Natural killer cell (primary cell): ENCODE measurements around the gene TRAPPC5. TPM values are rescaled to one million over a fixed set of nuclear protein-coding genes. Genes with fewer than 3 reads are reported as not detected.

Source experiments
- ATAC-seq, 3 donors: fragments of 150-1000 bp in 2 of 3; fragments of 200-7000 bp in 1 of 3; cut with Tn5 transposase; 1 replicate in 1 of 3; 2 replicates in 2 of 3; pipeline ENCODE4 v1.10.0; 2021; ENCODE audit warnings: mild to moderate bottlenecking in 2 of 3, moderate library complexity in 2 of 3
- DNase-seq, 2 donors: peaks; one replicate each; pipeline versions ENCODE4 v3.0.0 to v3.0.0-alpha.2; 2013 to 2021; ENCODE audit warnings: mixed read lengths in 1 of 2
- H3K27ac ChIP-seq: one replicate; pipeline ENCODE4 v1.5.1; 2013; ENCODE audit warnings: mild to moderate bottlenecking, low read length
- H3K27me3 ChIP-seq: one replicate; pipeline ENCODE4 v1.6.1; 2013; ENCODE audit warnings: low read length; ENCODE audit not compliant: control insufficient read depth, insufficient read depth
- H3K36me3 ChIP-seq: one replicate; pipeline ENCODE4 v1.6.1; 2013; ENCODE audit warnings: low read length; ENCODE audit not compliant: control insufficient read depth, insufficient read depth
- H3K4me1 ChIP-seq: one replicate; pipeline ENCODE4 v1.6.1; 2013; ENCODE audit warnings: low read length; ENCODE audit not compliant: control insufficient read depth, insufficient read depth
- H3K4me3 ChIP-seq: one replicate; pipeline ENCODE4 v1.5.1; 2013; ENCODE audit warnings: low read length
- H3K9me3 ChIP-seq: one replicate; pipeline ENCODE4 v1.6.1; 2013; ENCODE audit warnings: low read length; ENCODE audit not compliant: control insufficient read depth, insufficient read depth
- H3K27ac Mint-ChIP-seq, 2 donors: one replicate each; pipeline ENCODE4 v1.8.0; 2022; ENCODE audit warnings: mild to moderate bottlenecking in 2 of 2, mixed read lengths in 2 of 2, moderate library complexity in 1 of 2
- H3K27me3 Mint-ChIP-seq, 2 donors: one replicate each; pipeline ENCODE4 v1.8.0; 2022; ENCODE audit warnings: low read depth in 2 of 2, mixed read lengths in 2 of 2
- H3K36me3 Mint-ChIP-seq: one replicate; pipeline ENCODE4 v1.8.0; 2022; ENCODE audit warnings: mixed read lengths
- H3K4me1 Mint-ChIP-seq, 2 donors: one replicate each; pipeline ENCODE4 v1.8.0; 2022; ENCODE audit warnings: mixed read lengths in 2 of 2
- H3K4me3 Mint-ChIP-seq: one replicate; pipeline ENCODE4 v1.8.0; 2022; ENCODE audit warnings: mild to moderate bottlenecking, moderate library complexity, mixed read lengths
- H3K9me3 Mint-ChIP-seq, 2 donors: one replicate each; pipeline ENCODE4 v1.8.0; 2022; ENCODE audit warnings: mixed read lengths in 2 of 2
- CTCF ChIP-seq: fragments of 200-600 bp; IDR thresholded peaks from one replicate; pipeline ENCODE4 v1.8.0; 2022; ENCODE audit warnings: antibody characterized with exemption
- WGBS: methylation state at CpG from one replicate; pipeline ENCODE4 v1.1.7; 2013; ENCODE audit warnings: missing lambda C conversion rate; ENCODE audit not compliant: insufficient coverage; 5-methylcytosine and 5-hydroxymethylcytosine counted together
- intact Hi-C: fragments of 100-400 bp; cut with micrococcal nuclease; formaldehyde crosslinking; loops from one replicate; pipeline ENCODE4 v1.14.2; 2022
- total RNA-seq, 4 donors: library from RNA; stranded (reverse); fragments of 120-200 nt in 1 of 4; gene quantifications; one replicate each; pipeline versions ENCODE4 v1.2.3 to v1.2.4, GENCODE V29; 2013 to 2022

Gene TRAPPC5
- total RNA-seq, 3 donors from 2014 or later (not counting 1 experiment from before 2014, with no cell fraction given) = 53.8 to 58.8 (median 54.2) TPM

- ATAC-seq (no peak), DNase-seq (no peak)
- H3K27me3 ChIP-seq = no peaks in the 10 kb centered on the region
- peak overlapping the region; percentile 79 for H3K27ac ChIP-seq
- H3K27ac Mint-ChIP-seq = peak overlapping the region in 1 of 2 donors; percentile 13
- WGBS = 80% methylated on average over 8 of the region's 8 CpGs
- no peak overlapping the region for H3K4me3 ChIP-seq
- no peaks in the 10 kb centered on the region for H3K9me3 ChIP-seq
- no peaks in the 10 kb centered on the region for H3K9me3 Mint-ChIP-seq
- peaks cover 16 to 18% of the 10 kb centered on the region in 2 donors for H3K4me1 Mint-ChIP-seq
- H3K4me1 ChIP-seq = peaks cover 58% of the 10 kb centered on the region
- H3K4me3 Mint-ChIP-seq = no peak overlapping the region
- no peak for TF ChIP-seq CTCF
- no peaks in the 10 kb centered on the region for H3K36me3 Mint-ChIP-seq
- intact Hi-C loops = no loop called here
- no peaks in the 10 kb centered on the region for H3K36me3 ChIP-seq
- H3K27me3 Mint-ChIP-seq = peaks cover 0 to 5% of the 10 kb centered on the region in 2 donors
Measured at GRCh38 chr19:7706955-7707456, 26.4 kb downstream of the TRAPPC5 start.

- WGBS = 87% methylated on average over 8 of the region's 10 CpGs
- Mint-ChIP-seq H3K4me3 (no peak overlapping the region), H3K9me3 (no peaks in the 10 kb centered on the region), H3K4me1 (peaks cover 16 to 18% of the 10 kb centered on the region in 2 donors), H3K27me3 (peaks cover 0 to 3% of the 10 kb centered on the region in 2 donors), H3K36me3 (no peaks in the 10 kb centered on the region), H3K27ac (no peak overlapping the region)
- no peak for DNase-seq
- Histone ChIP-seq H3K4me1 (peaks cover 32% of the 10 kb centered on the region), H3K36me3 (no peaks in the 10 kb centered on the region), H3K4me3 (no peak overlapping the region), H3K27ac (no peak overlapping the region), H3K9me3 (no peaks in the 10 kb centered on the region), H3K27me3 (no peaks in the 10 kb centered on the region)
- ATAC-seq = no peak
- TF ChIP-seq CTCF = no peak
- intact Hi-C loops = no loop called here
Measured at GRCh38 chr19:7709932-7710460, 29.4 kb downstream of the TRAPPC5 start.

GRCh38 chr19:7710616-7711015, 30.0 kb downstream of the TRAPPC5 start:
- peaks cover 0 to 3% of the 10 kb centered on the region in 2 donors for H3K27me3 Mint-ChIP-seq
- H3K4me3 Mint-ChIP-seq = no peak overlapping the region
- H3K36me3 Mint-ChIP-seq = no peaks in the 10 kb centered on the region
- peaks cover 26% of the 10 kb centered on the region for H3K4me1 ChIP-seq
- 78% methylated on average over 5 of the region's 5 CpGs for WGBS
- no peak overlapping the region for H3K4me3 ChIP-seq
- no peaks in the 10 kb centered on the region for H3K9me3 Mint-ChIP-seq
- no peak overlapping the region for H3K27ac ChIP-seq
- H3K9me3 ChIP-seq = no peaks in the 10 kb centered on the region
- TF ChIP-seq CTCF = no peak
- intact Hi-C loops = no loop called here
- ATAC-seq (no peak), DNase-seq (no peak)
- H3K27ac Mint-ChIP-seq = no peak overlapping the region
- H3K4me1 Mint-ChIP-seq = peaks cover 14% of the 10 kb centered on the region in 2 donors
- H3K36me3 ChIP-seq = no peaks in the 10 kb centered on the region
- no peaks in the 10 kb centered on the region for H3K27me3 ChIP-seq

- H3K4me1 ChIP-seq = peaks cover 10% of the 10 kb centered on the region
- H3K27me3 Mint-ChIP-seq = peaks cover 0 to 5% of the 10 kb centered on the region in 2 donors
- no peak for TF ChIP-seq CTCF
- intact Hi-C loops = no loop called here
- H3K27ac ChIP-seq = no peak overlapping the region
- 100% methylated on average over 1 of the region's 1 CpG for WGBS
- H3K36me3 Mint-ChIP-seq = no peaks in the 10 kb centered on the region
- no peaks in the 10 kb centered on the region for H3K4me1 Mint-ChIP-seq
- no peak overlapping the region for H3K27ac Mint-ChIP-seq
- H3K4me3 Mint-ChIP-seq = no peak overlapping the region
- no peak for DNase-seq
- peaks cover 4% of the 10 kb centered on the region for H3K9me3 ChIP-seq
- H3K36me3 ChIP-seq = no peaks in the 10 kb centered on the region
- no peak for ATAC-seq
- H3K4me3 ChIP-seq = no peak overlapping the region
- no peaks in the 10 kb centered on the region for H3K9me3 Mint-ChIP-seq
- no peaks in the 10 kb centered on the region for H3K27me3 ChIP-seq
Measured at GRCh38 chr19:7715671-7716070, 35.0 kb downstream of the TRAPPC5 start.
